Metanephros (tissue), 2 donors: ENCODE measurements around the gene CRYBA4. TPM values are rescaled to one million over a fixed set of nuclear protein-coding genes. Genes with fewer than 3 reads are reported as not detected.

Source experiments
- small RNA-seq: library from RNA; depleted of rRNA; stranded (forward); fragments of <200 nt; gene quantifications from one replicate; pipeline ENCODE3, GENCODE V24; 2014; ENCODE audit warnings: low replicate concordance
- total RNA-seq: library from RNA; depleted of rRNA; stranded (reverse); fragments of >200 nt; gene quantifications from one replicate; pipeline ENCODE4 v1.2.3, GENCODE V29; 2014

Gene CRYBA4
- not detected for total RNA-seq

GRCh38 chr22:26621663-26622062 lies at the start of gene CRYBA4:
CRYBA4 (plus strand) TSS chr22:26621963; CDS start chr22:26622597, 634 bp downstream.

DNA sequence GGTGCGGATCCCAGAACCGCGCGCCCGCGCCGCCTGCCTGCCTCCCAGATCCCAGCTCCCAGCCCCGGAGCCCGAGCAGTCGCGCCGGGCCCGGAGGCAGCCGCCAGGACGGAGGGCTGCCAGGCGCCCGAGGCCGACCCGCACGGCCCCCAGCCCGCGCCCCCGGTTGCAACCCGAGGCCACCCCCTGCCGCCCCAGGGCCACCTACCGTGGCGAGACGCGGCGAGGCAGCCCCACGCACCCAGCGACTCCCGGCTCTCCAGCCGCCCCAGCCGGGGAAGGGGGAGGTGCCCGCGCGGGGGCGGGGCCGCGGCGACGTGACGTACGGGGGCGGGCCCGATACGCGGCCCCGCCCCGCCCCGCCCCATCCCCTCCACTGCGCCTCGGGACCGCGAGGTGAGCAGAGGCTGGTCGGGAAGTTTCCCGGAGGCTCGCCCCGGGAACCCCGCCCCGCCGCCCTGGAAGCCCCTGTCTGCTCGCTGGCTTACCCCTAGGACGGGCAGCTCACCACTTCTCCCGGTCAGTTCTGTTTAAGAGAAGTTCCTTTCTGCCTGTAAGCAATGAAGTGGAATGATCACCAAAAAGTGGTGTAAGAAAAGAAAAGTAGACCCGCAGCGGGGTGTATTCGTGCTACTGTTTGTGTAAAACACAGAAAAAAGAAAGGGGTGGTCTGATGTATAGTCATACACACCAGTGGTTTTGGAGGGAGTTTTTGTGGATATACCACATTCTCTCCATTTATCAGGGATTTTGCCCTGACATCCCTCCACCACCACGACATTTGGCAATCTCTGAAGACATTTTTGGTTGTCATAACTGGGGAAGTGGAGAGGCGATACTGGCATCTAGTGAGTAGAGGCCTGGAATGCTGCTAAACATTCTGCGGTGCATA lies 31.7 kb upstream of the CRYBA4 start, which contains the start of gene TPST2:
TSS of gene TPST2 (minus strand) at position 288 of the 892 bp plus-strand sequence. CDS start 48,502 bp downstream, outside the sequence.

GRCh38 chr22:26617271-26618199 lies 4.2 kb upstream of the CRYBA4 start, which contains the start of gene CRYBB1:
CRYBB1 (minus strand) TSS chr22:26618027; CDS start chr22:26616319, 1,708 bp downstream.

DNA sequence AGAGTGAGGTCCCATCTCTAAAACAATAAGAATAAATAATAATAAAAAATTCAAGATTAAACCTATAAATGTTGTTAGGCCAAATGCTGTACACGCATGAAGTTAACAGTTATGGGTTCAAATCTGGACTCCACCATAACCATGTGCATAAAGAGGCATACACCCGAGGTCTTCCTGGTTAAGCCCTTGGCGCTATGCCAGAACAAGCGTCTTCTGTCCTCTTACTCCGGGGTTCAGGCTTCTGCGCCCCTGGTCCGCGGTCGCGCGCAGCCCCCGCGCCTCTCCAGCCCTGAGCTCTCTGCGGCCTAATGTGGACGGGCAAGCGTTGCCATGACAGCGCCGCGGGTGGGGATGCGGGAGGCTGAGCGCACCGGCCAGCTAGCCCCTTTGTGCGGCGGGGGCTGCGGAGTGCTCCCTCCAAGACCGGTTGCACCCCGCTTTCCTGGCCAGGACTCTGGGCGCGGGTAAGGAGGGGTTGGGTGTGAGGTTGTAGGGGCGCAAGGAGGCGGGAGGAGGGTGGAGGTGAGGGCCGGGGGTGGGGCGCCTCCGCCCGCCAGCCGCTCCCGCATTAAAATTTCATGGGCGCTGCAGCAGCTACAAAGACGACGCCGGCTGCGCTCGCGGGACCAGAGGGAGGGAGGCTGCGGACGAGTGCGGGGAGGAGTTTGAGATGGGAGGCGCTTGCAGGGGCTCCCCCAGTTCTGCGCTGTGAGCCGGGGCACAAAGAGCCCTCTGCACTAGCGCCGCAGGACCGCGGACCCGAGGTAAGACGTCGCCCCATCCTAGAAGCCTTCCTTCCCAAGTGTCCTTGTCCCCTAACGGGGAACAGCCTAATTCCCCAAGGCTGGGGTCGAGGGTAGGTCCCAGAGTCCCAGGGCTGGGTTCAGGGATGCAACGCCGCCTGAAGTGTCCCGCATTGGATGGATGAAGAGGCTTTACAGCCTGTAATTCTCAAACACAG lies 35.4 kb downstream of the CRYBA4 start, which contains the start of gene MIAT:
TSS of gene MIAT (plus strand) at position 698 of the 961 bp plus-strand sequence.

Small RNAs within 50 kb of the gene (small RNA-seq; reads per million reads assigned to genes)
- gene RF01874 = not detected

Other genes with a start within 250 kb of the CRYBA4 start
- gene ASPHD2, start 192.7 kb upstream of the CRYBA4 start, total RNA-seq = 2.7 TPM
- gene HPS4, start 138.2 kb upstream of the CRYBA4 start, total RNA-seq = 45.5 TPM
- 16.3 TPM for gene SRRD, start 138.1 kb upstream of the CRYBA4 start, total RNA-seq
- gene TFIP11, start 109.5 kb upstream of the CRYBA4 start, total RNA-seq = 22.8 TPM
- 48.9 TPM for gene TPST2, start 31.8 kb upstream of the CRYBA4 start, total RNA-seq
- gene CRYBB1, start 3.9 kb upstream of the CRYBA4 start, total RNA-seq = 0.70 TPM
- 2.6 TPM for gene MIAT, start 35.6 kb downstream of the CRYBA4 start, total RNA-seq